ENCODE data around the gene SAMM50. TPM values are rescaled to one million over a fixed set of nuclear protein-coding genes. Genes with fewer than 3 reads are reported as not detected.
"Not testable (repeated sequence)": the region's sequence is repeated elsewhere in the genome, so short reads cannot be mapped to it uniquely, and the experiment has no call there.

The SAMM50 gene
- total RNA-seq, 1 donor from 2014 or later, result 45.5 TPM

GRCh38 chr22:44012591-44012990 is 57.3 kb downstream of the SAMM50 start:
- Mint-ChIP-seq H3K4me1 (peaks cover 17% of the 10 kb centered on the region), H3K27me3 (ENCODE audit: insufficient read depth, low read depth) (peaks cover 2% of the 10 kb centered on the region), H3K36me3 (no peaks in the 10 kb centered on the region), H3K4me3 (no peak overlapping the region), H3K9me3 (no peaks in the 10 kb centered on the region), H3K27ac (no peak overlapping the region)
- Histone ChIP-seq H3K4me2 (no peak overlapping the region), H3K79me2 (ENCODE audit: low read depth) (no peaks in the 10 kb centered on the region), H3K4me1 (no peaks in the 10 kb centered on the region), H3K4me3 (no peak overlapping the region), H4K20me1 (ENCODE audit: low read depth) (no peaks in the 10 kb centered on the region), H3K9me3 (ENCODE audit: low read depth) (no peaks in the 10 kb centered on the region), H3K36me3 (no peaks in the 10 kb centered on the region), H3K9ac (no peak overlapping the region), H2AFZ (replicated peaks) (no peak overlapping the region), H3K27me3 (no peaks in the 10 kb centered on the region), H3F3A (ENCODE audit: low read depth) (no peaks in the 10 kb centered on the region), H3K27ac (no peak overlapping the region)
- TF ChIP-seq EZH2 (IDR thresholded peaks at IDR 0.05) (no peak), EZH2phosphoT487 (IDR thresholded peaks at IDR 0.05) (no peak), CTCF (IDR thresholded peaks at IDR 0.05) (no peak)
- DNase-seq (ENCODE audit: low spot score), result no peak

GRCh38 chr22:44014241-44014640 is 59.0 kb downstream of the SAMM50 start:
- H3K4me1 Mint-ChIP-seq, result peaks cover 19% of the 10 kb centered on the region
- DNase-seq (ENCODE audit: low spot score), result no peak
- H3K9ac ChIP-seq, result no peak overlapping the region
- H3K4me3 ChIP-seq, result no peak overlapping the region
- H3K36me3 Mint-ChIP-seq, result no peaks in the 10 kb centered on the region
- no peaks in the 10 kb centered on the region for H4K20me1 ChIP-seq (ENCODE audit: low read depth)
- no peaks in the 10 kb centered on the region for H3K36me3 ChIP-seq
- no peak overlapping the region for H2AFZ ChIP-seq (replicated peaks)
- no peaks in the 10 kb centered on the region for H3K79me2 ChIP-seq (ENCODE audit: low read depth)
- H3F3A ChIP-seq (ENCODE audit: low read depth), result no peaks in the 10 kb centered on the region
- no peak overlapping the region for H3K27ac Mint-ChIP-seq
- H3K4me3 Mint-ChIP-seq, result no peak overlapping the region
- no peak overlapping the region for H3K4me2 ChIP-seq
- H3K9me3 ChIP-seq (ENCODE audit: low read depth), result no peaks in the 10 kb centered on the region
- TF ChIP-seq EZH2phosphoT487 (IDR thresholded peaks at IDR 0.05) (no peak), EZH2 (IDR thresholded peaks at IDR 0.05) (no peak), CTCF (IDR thresholded peaks at IDR 0.05) (no peak)
- H3K4me1 ChIP-seq, result no peaks in the 10 kb centered on the region
- H3K27me3 ChIP-seq, result no peaks in the 10 kb centered on the region
- peaks cover 2% of the 10 kb centered on the region for H3K27me3 Mint-ChIP-seq (ENCODE audit: insufficient read depth, low read depth)
- no peaks in the 10 kb centered on the region for H3K9me3 Mint-ChIP-seq
- H3K27ac ChIP-seq, result no peak overlapping the region

- not testable (repeated sequence) for H4K20me1 ChIP-seq (ENCODE audit: low read depth); H3K27me3 ChIP-seq; H2AFZ ChIP-seq (replicated peaks); H3K36me3 ChIP-seq; DNase-seq (ENCODE audit: low spot score); H3K4me3 Mint-ChIP-seq; H3K36me3 Mint-ChIP-seq; H3K9me3 ChIP-seq (ENCODE audit: low read depth); H3K27ac ChIP-seq; H3F3A ChIP-seq (ENCODE audit: low read depth); H3K9ac ChIP-seq; H3K79me2 ChIP-seq (ENCODE audit: low read depth); H3K4me1 ChIP-seq; H3K4me3 ChIP-seq; H3K27me3 Mint-ChIP-seq (ENCODE audit: insufficient read depth, low read depth); H3K4me2 ChIP-seq; H3K9me3 Mint-ChIP-seq; H3K27ac Mint-ChIP-seq
- H3K4me1 Mint-ChIP-seq, result peaks cover 22% of the 10 kb centered on the region
Measured at GRCh38 chr22:44016586-44016985, 61.3 kb downstream of the SAMM50 start.

GRCh38 chr22:44018594-44018993 is 63.4 kb downstream of the SAMM50 start:
- no peak for DNase-seq (ENCODE audit: low spot score)
- no peaks in the 10 kb centered on the region for H3K36me3 ChIP-seq
- no peak for TF ChIP-seq EZH2phosphoT487 (IDR thresholded peaks at IDR 0.05)
- no peak for TF ChIP-seq EZH2 (IDR thresholded peaks at IDR 0.05)
- TF ChIP-seq CTCF (IDR thresholded peaks at IDR 0.05), result no peak

More at GRCh38 chr22:44018594-44018993, 63.4 kb downstream of the SAMM50 start:
- peaks cover 23% of the 10 kb centered on the region for H3K4me1 Mint-ChIP-seq
- Histone ChIP-seq H3K9ac (no peak overlapping the region), H4K20me1 (ENCODE audit: low read depth) (no peaks in the 10 kb centered on the region), H3F3A (ENCODE audit: low read depth) (no peaks in the 10 kb centered on the region), H3K27ac (no peak overlapping the region), H3K4me3 (no peak overlapping the region), H3K27me3 (peaks cover 7% of the 10 kb centered on the region), H3K4me2 (no peak overlapping the region), H3K4me1 (peaks cover 1% of the 10 kb centered on the region), H2AFZ (replicated peaks) (no peak overlapping the region), H3K9me3 (ENCODE audit: low read depth) (no peaks in the 10 kb centered on the region), H3K79me2 (ENCODE audit: low read depth) (no peaks in the 10 kb centered on the region)
- no peaks in the 10 kb centered on the region for H3K9me3 Mint-ChIP-seq
- peak overlapping the region; percentile 64 for H3K4me3 Mint-ChIP-seq
- peak overlapping the region; percentile 73 for H3K27ac Mint-ChIP-seq
- no peaks in the 10 kb centered on the region for H3K36me3 Mint-ChIP-seq
- peaks cover 3% of the 10 kb centered on the region for H3K27me3 Mint-ChIP-seq (ENCODE audit: insufficient read depth, low read depth)
